GM18499 (cell line): ENCODE data around the gene BSG.

ENCODE experiments used
- ATAC-seq: cut with Tn5 transposase; IDR thresholded peaks from one replicate; pipeline ENCODE4 v1.9.1; 2021; ENCODE audit warnings: moderate number of reproducible peaks; ENCODE audit not compliant: insufficient read depth, unreplicated experiment

BSG gene

DNA sequence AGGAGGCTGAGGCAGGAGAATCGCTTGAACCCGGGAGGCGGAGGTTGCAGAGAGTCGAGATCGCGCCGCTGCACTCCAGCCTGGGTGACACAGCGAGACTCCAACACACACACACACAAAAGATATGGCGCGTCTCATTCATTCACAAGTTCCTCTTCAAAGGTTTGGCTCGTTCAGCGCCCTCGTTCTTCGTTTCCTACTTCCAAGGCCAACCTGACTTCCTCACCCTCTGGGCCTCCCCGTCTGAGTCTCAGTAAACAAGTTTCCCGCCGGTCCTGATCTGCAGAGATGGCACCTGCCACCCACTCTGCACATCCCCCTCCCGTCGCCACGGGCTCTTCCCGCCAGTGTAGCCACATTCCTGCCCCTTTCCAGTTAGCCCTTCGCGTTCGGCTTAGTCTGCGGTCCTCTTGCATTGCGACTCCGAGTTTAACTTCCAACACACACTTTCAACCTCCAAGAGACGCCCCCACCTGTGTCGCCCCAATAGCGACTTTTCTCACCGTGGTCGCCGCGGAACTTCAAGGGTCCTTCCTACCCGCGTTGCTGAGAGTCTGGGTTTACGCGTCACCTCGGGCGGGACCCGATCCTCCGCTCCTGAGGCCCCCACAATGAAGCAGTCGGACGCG is 1.3 kb upstream of the BSG start:
- ATAC-seq: no peak

DNA sequence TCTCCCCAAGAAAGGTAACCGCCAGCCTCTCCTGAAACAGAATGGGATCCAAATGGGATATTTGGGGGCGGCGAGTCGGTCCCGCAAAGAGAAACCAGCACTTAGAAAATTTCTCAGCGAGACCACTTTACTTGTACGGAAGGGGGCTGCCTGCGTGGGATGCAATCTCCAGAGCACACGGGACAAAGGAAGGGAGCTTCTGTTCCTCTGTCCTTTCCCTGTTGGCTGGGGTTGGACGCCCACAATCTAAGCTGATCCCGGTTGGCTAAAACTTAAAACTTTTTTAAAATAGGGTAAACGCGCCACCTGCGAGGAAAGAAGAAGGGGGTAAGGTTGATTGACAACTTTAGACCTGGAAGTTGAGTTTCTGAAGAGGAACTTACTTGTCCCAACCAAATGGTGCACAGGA is 826 bp upstream of the BSG start:
- no peak for ATAC-seq

DNA sequence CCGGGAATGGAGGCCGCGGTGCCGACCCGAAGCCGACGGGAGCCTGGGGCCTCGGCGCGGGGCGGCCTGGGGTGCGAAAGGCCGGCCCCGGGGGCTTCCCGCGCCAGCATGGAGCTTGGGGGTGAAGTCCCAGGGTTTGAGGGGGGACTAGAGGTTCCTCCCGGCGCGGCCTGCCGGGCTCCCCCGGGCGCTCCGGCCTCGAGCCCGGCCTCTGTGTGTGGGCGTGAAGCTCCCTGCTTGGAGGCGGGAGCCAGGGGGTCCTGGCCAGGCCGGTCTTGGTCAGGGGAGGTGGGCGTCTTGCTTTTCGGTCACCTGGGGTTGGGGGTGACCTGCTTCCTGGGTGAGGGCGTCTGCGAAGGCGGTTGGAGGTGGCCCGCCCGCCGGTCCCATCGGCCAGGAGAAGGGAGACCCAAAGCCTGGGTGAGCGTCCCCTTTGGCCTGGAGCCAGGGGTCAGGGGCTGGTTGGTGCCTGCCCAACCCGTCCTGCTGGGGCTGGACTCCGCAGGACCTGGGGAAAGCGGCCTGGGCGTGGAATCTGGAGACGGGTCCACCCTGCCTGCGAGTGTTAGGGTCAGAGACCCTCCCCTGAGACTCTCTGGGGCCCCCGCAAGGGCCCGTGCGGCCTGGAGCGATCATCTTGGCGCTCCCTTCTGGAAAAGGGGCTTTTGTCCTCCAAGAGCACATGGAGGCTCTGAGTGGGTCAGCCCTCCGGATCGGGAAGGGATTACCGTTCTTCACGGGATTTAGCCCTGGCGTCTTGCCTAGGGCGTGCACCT is 535 bp downstream of the BSG start:
- no peak for ATAC-seq

DNA sequence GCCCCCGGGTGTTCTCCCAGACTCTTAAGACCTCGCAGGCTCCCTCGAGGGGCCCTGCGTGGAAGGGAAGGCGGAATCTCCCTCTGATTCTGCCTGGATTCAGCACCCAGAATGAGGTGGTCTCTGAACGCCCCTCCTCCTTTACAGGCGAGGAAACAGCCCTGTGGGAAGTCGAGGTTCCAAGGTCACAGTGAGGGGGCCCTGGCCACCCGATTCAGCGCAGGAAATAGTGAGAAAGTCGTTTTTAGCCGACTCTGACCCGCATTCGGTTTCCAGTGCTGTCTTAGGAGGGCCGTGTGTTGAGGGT is 1.1 kb downstream of the BSG start:
- no peak for ATAC-seq

DNA sequence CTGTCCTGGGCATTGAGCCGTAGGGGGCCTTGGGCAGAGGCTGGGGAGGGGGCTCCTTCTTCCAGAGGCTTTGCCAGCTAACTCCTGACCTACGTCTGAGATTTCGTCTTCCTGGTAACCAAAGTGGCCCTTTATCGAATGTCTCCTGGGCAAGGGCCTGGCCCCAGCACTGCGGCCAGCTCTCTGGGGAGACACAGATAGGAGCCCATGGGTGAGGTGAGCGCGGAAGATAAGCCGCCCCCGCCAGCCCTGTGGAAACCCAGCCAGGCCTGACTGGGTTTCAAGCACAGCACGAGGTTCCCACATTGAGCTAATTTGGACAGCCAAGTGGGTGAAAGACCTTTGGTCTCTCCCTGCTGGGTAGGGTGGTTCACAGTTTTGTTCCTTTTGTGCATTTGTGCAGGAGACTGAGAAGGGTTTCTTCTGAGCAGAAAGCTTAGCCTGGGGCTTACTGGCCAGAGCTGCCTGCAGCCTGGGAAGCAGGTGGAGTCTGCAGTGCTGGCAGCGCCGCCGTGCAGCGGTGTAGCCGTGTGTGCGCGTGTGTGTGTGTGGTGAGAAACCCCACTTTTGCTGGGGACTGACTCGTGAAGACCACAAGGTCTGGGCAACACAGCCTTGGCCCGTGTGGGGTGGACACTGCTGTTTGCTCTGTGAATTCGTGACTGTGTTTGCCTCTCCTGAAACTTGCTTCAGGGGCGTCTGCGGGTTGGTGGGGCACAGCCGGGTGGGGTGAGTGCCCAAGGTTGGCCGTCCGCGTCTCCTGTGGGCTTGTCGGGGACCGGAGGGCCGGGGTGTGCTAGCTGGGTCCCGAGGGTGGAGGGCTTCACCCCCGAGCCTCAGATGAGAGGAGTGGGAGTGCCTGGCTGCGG is 2.5 kb downstream of the BSG start:
- no peak for ATAC-seq

DNA sequence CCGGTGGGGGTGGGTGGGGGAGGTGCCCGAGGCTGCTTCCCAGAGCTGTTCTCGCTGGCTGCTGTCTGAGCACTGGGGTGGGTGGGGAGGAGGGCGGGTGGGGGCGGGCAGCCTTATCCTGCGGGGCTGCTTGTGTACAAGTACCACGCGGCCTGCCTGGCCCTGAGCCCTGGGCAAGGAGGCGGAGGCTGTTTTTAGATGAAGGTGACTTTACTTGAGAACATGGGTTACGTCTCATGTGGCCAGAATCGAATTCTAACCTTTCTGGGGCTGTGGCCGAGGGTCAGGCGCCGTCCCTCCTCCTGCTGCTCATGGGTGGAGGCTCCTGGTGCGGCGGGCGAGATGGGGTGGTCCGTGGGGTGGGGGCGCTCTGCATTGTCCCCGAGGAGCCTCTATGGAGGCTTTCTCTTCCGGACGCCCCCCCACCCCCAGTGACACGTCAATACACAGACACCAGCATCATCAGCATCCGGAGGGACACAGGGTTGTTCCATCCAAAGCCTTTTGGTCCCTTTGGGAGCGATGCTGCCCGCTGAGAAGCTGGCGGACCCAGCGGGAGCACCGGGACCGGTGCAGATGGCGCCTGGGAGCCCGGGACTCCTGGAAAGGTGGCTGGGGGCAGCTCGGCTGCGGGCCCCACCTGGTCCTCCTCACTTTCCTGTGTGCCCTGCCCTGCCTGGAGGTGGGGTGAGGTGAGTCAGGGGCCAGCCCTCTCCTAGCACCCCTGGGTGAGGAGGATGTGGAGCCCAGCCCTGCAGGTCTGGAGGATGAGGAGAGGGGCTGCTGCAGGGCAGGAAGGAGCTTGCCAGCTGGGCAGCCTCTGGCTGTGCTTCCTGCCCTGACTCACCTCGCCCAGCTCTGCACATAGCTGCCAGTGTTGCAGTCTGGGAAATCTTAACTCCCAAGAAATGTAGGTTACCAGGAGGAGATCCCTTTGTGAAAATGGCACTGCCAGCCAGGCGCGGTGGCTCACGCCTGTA is 3.4 kb downstream of the BSG start:
- ATAC-seq: no peak

DNA sequence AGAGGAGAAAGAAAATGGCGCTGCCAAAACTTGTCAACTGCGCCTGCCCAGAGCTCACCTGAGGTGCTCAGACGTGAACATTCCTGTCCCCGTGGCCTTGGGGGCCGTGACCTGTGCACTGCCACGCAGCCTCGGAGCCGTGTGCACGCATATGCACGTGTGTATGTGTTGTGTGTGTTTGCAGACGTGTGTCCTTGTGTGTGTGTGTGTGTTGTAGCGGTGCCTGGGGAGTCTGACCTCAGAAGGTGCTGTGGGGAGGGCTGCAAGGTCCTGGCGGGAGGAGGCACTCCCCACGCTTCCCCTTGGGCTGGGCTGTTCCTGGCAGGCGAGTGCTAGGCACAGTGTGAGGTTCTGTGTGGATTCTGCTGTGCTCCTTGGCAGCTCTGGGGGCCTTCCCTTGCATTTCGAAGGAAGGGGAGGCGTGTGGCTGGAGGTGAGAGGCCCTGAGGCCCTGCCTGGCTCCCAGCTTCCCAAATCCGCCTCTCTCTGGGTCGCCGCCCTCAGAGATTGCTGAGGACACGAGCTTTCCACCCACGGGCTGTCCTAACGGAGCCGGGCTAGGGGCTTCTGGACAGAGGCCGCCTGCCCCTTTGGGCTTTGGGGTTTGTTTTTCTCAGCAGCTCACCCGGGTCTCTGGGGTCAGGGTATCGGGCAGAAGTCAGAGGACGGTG is 4.5 kb downstream of the BSG start:
- no peak for ATAC-seq

DNA sequence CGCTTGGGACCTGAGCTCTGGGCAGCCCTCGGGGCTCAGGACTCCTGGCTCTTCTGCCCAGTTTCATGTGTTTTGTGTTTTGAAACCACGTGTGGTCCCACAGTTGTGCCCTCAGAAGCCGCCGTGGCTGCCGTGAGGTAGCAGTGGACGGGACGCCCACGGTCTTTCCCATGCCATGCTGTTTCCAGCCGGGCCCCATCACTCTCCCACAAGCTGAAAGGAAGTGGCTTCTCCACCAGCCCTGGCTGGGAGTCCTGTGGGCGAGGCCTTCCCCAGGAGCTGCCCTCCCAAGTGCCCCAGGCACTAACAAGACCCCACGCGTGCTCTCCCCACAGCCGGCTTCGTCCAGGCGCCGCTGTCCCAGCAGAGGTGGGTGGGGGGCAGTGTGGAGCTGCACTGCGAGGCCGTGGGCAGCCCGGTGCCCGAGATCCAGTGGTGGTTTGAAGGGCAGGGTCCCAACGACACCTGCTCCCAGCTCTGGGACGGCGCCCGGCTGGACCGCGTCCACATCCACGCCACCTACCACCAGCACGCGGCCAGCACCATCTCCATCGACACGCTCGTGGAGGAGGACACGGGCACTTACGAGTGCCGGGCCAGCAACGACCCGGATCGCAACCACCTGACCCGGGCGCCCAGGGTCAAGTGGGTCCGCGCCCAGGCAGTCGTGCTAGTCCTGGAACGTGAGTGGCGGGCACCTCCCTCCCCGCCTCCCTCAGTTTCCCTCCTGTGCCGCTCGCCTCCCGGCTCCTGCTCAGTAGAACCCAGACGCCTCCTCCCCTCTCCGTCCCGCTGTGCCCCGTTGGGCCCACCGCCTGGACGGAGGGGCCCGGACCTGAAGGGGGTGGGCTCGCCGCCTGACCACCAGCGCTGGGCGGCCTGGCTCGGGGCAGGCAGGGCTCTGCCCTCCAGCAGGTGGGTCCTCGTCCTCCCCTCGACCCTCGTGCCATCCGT is 5.3 kb downstream of the BSG start:
- no peak for ATAC-seq

DNA sequence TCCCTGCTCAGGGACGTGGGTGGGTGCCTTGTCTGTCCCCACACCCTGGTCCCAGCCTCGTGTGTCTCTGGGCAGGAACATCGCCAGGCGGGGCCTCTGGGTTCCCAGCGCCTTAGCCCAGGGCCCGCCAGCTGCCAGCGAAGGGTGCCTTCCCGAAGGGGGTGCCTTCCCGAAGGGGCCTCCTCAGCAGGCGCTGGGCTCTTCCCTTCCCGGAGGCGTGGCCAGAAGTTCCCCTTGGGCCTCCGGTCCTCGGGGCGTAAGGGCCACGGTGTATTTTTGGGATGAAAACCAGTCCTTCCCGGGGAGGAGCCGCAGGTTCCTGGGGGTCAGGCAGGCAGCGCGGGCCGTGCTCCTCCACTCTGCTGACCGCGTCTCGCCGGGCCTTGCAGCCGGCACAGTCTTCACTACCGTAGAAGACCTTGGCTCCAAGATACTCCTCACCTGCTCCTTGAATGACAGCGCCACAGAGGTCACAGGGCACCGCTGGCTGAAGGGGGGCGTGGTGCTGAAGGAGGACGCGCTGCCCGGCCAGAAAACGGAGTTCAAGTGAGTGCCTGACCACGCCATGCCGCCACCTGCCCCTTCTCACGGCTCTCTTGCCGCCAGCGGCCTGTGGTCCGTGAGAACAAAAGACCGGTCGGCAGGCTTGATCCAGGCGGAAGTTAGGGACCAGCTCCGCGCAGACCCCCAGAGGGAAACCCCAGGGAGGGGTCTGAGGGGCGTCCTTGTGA is 6.9 kb downstream of the BSG start:
- no peak for ATAC-seq

DNA sequence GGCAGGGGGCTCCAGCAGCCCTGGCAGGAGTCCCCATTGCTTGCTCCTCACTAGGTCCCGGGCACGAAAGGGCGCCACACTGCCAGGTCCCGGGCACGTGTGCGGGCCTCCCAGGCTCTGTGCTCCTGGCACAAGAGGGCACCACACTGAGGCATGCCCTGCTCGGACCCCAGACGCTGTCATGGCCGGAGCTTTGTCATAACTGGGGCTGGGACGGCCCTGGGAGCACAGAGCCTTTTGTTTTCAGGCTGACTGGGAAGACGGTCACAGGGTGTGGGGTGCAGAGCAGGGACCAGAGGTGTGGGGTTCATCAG is 7.4 kb downstream of the BSG start:
- no peak for ATAC-seq

DNA sequence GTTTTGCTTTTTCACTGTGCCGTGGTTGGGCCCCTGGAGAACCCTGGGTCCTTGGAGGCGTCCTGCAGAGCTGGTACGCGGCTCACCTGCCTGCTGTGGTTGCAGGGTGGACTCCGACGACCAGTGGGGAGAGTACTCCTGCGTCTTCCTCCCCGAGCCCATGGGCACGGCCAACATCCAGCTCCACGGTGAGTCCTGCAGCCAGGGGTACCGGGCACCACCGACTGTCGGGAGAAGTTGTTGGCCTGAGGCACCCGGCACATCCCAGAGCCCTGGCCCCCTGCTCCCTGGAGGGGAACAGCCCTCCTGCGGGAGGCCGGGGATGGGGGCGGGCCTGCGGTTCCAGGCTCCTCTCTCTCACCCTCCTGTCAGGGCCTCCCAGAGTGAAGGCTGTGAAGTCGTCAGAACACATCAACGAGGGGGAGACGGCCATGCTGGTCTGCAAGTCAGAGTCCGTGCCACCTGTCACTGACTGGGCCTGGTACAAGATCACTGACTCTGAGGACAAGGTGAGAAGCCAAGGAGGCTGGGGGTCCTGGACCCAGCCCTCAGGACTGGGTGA is 8.0 kb downstream of the BSG start:
- no peak for ATAC-seq

DNA sequence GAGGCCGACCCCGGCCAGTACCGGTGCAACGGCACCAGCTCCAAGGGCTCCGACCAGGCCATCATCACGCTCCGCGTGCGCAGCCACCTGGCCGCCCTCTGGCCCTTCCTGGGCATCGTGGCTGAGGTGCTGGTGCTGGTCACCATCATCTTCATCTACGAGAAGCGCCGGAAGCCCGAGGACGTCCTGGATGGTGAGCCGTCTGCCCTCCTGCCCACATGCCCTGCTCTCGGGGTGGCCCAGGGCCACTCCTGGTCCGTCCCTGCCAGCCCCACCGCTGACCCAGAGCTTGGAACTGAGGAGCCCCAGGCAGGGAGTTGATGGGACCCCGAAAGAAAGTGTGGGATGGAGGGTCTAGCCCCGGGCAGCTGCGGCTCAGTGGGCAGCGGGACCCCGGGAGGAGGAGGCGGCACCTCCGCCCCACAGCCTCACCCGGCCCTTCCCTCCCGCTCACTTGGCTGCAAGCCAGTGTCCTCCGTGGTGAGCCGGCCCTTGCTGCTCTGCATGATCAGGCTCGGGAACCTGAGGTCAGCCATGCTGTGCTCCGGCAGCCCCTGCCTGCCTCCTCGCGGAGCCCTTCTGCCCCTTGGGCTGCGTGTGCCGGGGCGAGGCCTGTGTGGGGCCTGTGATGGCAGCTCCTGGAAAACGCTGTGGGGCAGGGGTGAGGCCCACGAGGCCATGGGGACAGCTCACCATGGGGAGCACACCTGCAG is 9.2 kb downstream of the BSG start:
- no peak for ATAC-seq

DNA sequence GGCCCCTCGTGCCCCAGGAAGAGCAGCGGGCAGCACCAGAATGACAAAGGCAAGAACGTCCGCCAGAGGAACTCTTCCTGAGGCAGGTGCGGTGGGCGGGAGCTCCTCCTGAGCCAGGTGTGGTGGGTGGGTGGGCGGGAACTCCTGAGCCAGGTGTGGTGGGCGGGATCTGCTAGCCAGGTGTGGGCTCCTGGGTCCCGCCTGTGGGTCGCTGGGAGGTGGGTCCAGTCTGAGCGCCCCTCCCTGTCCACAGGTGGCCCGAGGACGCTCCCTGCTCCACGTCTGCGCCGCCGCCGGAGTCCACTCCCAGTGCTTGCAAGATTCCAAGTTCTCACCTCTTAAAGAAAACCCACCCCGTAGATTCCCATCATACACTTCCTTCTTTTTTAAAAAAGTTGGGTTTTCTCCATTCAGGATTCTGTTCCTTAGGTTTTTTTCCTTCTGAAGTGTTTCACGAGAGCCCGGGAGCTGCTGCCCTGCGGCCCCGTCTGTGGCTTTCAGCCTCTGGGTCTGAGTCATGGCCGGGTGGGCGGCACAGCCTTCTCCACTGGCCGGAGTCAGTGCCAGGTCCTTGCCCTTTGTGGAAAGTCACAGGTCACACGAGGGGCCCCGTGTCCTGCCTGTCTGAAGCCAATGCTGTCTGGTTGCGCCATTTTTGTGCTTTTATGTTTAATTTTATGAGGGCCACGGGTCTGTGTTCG is 10.3 kb downstream of the BSG start:
- no peak for ATAC-seq

DNA sequence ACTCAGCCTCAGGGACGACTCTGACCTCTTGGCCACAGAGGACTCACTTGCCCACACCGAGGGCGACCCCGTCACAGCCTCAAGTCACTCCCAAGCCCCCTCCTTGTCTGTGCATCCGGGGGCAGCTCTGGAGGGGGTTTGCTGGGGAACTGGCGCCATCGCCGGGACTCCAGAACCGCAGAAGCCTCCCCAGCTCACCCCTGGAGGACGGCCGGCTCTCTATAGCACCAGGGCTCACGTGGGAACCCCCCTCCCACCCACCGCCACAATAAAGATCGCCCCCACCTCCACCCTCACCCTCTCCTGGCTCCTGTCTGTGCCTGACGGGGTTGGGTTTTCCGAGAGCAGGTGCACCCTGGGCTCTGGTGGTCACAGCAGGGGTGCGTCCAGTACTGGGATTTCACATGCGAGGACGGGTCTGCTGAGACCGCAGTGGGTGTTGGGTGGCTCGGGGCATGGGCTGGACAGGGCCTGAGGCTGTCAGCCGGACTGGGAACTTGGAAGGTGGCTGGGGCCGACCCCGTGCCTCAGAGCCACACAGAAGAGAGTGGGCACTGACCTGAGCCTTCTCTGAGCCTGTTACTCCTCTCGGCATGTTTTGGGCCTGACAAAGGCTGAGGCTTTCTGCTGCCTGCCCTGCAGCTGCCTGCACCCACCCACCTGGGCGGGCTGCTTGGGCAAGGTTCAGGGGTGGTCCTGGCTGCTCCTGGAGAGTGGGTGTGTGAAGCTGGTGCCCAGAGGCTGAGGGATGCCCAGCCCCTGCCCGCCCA is 11.0 kb downstream of the BSG start:
- ATAC-seq: no peak

DNA sequence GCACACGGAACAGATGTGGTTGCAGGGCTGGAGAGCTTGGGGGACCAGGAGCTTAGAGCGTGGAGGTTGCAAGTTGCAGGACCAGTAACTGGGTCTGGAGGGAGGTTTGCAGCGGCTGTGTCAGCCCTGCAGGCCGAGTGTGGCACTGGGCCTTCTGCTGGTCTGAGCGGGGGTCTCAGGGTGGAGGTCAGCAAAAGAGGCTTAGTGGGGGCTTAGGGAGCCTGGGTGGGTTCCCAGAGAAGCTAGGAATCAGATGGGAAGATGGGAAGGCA is 11.5 kb downstream of the BSG start:
- ATAC-seq: no peak
